MM.1S (cell line): ENCODE measurements around the gene WDR48.

ENCODE experiments used
- DNase-seq: peaks from one replicate; pipeline ENCODE4 v3.0.0-alpha.2; 2015
- H2AFZ ChIP-seq: fragments of 300-600 bp; sonication (generic); 2 replicates; pipeline ENCODE4 v1.6.0; 2016; ENCODE audit warnings: antibody characterized with exemption, low read length
- H3F3A ChIP-seq: fragments of 300-600 bp; sonication (generic); 2 replicates; pipeline ENCODE4 v1.6.1; 2016; ENCODE audit warnings: mild to moderate bottlenecking, antibody characterized with exemption, low read length, moderate library complexity, mixed read lengths; ENCODE audit not compliant: insufficient read depth
- H3K27ac ChIP-seq: fragments of 300-600 bp; sonication (generic); 2 replicates; pipeline ENCODE4 v1.5.1; 2016; ENCODE audit warnings: mild to moderate bottlenecking, low read length
- H3K27me3 ChIP-seq: fragments of 300-600 bp; sonication (generic); replicated peaks from 2 replicates; pipeline ENCODE4 v1.6.0; 2016; ENCODE audit warnings: low read length; ENCODE audit not compliant: insufficient read depth
- H3K36me3 ChIP-seq: fragments of 300-600 bp; sonication (generic); replicated peaks from 2 replicates; pipeline ENCODE4 v1.6.1; 2016; ENCODE audit warnings: mild to moderate bottlenecking, low read length, mixed read lengths; ENCODE audit not compliant: insufficient read depth
- H3K4me1 ChIP-seq: fragments of 300-600 bp; sonication (generic); 2 replicates; pipeline ENCODE4 v1.6.1; 2016; ENCODE audit warnings: low read length, mixed read lengths
- H3K4me2 ChIP-seq: fragments of 300-600 bp; sonication (generic); 2 replicates; pipeline ENCODE4 v1.6.0; 2016; ENCODE audit warnings: low read depth, low read length
- H3K4me3 ChIP-seq: fragments of 300-600 bp; sonication (generic); 2 replicates; pipeline ENCODE4 v1.5.1; 2016; ENCODE audit warnings: low read length, mixed read lengths
- H3K79me2 ChIP-seq: fragments of 300-600 bp; sonication (generic); 2 replicates; pipeline ENCODE4 v1.6.1; 2016; ENCODE audit warnings: mixed run types, low read length, mixed read lengths
- H3K9ac ChIP-seq: fragments of 300-600 bp; sonication (generic); 2 replicates; pipeline ENCODE4 v1.6.1; 2016; ENCODE audit warnings: low read length, mixed read lengths
- H3K9me2 ChIP-seq: fragments of 300-600 bp; sonication (generic); replicated peaks from 2 replicates; pipeline ENCODE4 v1.6.1; 2016; ENCODE audit warnings: mild to moderate bottlenecking, low read length, mixed read lengths; ENCODE audit not compliant: insufficient read depth
- H3K9me3 ChIP-seq: fragments of 300-600 bp; sonication (generic); replicated peaks from 2 replicates; pipeline ENCODE4 v1.6.1; 2016; ENCODE audit warnings: mild to moderate bottlenecking, low read length, mixed read lengths; ENCODE audit not compliant: insufficient read depth
- H4K20me1 ChIP-seq: fragments of 300-600 bp; sonication (generic); 2 replicates; pipeline ENCODE4 v1.6.1; 2016; ENCODE audit warnings: mild to moderate bottlenecking, low read length, moderate library complexity, mixed read lengths; ENCODE audit not compliant: insufficient read depth
- CTCF ChIP-seq: fragments of 300-600 bp; sonication (generic); IDR thresholded peaks from 2 replicates; pipeline ENCODE4 v1.5.1; 2016; ENCODE audit warnings: antibody characterized with exemption, low read length, mixed read lengths
- EZH2 ChIP-seq: fragments of 300-600 bp; sonication (generic); optimal IDR thresholded peaks from 2 replicates; pipeline ENCODE3; 2017; ENCODE audit warnings: low read depth, mild to moderate bottlenecking, antibody characterized with exemption, low read length, mixed read lengths
- EZH2phosphoT487 ChIP-seq: fragments of 300-600 bp; sonication (generic); IDR thresholded peaks from 2 replicates; pipeline ENCODE4 v1.6.1; 2018; ENCODE audit warnings: antibody characterized with exemption, low read length

Gene WDR48

DNA sequence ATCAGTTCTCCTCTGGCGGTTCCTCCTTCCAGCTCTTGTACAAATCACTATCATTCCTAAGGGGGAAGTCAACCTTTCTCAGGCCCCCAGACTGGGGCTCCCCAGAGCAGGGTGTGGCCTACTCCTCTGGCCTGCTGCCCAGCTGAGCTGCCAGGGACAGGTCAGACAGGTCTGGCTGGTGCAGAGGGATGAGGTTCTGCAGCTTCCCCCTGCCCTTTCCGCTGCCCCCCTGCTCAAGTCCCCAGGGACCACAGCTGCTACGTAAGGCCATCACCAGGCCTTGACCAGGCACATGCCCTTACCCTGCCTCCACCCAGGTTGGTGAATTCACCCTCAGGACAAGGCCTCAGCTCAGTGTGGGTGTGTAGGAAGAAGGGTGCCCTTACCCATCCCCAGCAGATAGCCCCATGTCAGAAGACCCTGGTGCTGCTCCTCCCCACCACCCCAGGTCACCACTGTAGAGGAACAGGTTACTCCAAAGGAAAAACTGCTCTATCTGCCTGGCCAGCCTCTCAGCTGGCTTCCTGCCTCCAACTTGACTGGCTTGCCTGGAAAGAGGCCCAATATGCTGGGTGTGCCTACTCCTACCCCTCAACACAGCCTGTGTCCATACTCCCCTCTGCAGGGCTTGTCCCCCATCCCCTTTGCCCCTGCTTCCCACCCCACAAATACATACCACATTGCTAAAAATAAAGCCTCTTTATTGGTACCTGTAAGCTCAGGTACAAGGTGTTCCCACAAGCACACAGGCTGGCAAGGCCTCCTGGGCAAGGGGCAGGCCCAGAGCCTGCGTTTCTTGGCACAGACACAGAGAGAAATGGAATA lies 89.6 kb downstream of the WDR48 start:
- Histone ChIP-seq H3K9ac (no peak overlapping the region), H2AFZ (no peak overlapping the region), H3K9me2 (no peaks in the 10 kb centered on the region), H3K36me3 (peaks cover 2% of the 10 kb centered on the region; the same call in 1 of the 2 replicates), H4K20me1 (no peaks in the 10 kb centered on the region), H3K9me3 (no peaks in the 10 kb centered on the region), H3F3A (no peaks in the 10 kb centered on the region), H3K27ac (no peak overlapping the region), H3K79me2 (0 out of 2 replicates have a peak, but pooled peaks cover 7% of the 10 kb centered on the region), H3K4me2 (no peak overlapping the region), H3K27me3 (no peaks in the 10 kb centered on the region), H3K4me3 (no peak overlapping the region), H3K4me1 (no peaks in the 10 kb centered on the region)
- TF ChIP-seq CTCF (no peak), EZH2phosphoT487 (no peak), EZH2 (no peak)
- no peak for DNase-seq

GRCh38 chr3:39142067-39142466 lies 90.3 kb downstream of the WDR48 start:
- Histone ChIP-seq H4K20me1 (no peaks in the 10 kb centered on the region), H2AFZ (no peak overlapping the region), H3K27me3 (no peaks in the 10 kb centered on the region), H3K27ac (no peak overlapping the region), H3K9me2 (no peaks in the 10 kb centered on the region), H3F3A (no peaks in the 10 kb centered on the region), H3K4me3 (no peak overlapping the region), H3K9ac (no peak overlapping the region), H3K79me2 (peaks cover 14% of the 10 kb centered on the region), H3K9me3 (no peaks in the 10 kb centered on the region), H3K4me2 (no peak overlapping the region), H3K4me1 (peaks cover 3% of the 10 kb centered on the region), H3K36me3 (peaks cover 2% of the 10 kb centered on the region; the same call in 1 of the 2 replicates)
- TF ChIP-seq EZH2 (no peak), EZH2phosphoT487 (no peak), CTCF (no peak)
- no peak for DNase-seq

GRCh38 chr3:39143051-39143885 lies 91.5 kb downstream of the WDR48 start:
- no peak for DNase-seq
- Histone ChIP-seq H3K36me3 (peaks cover 2% of the 10 kb centered on the region; the same call in 1 of the 2 replicates), H3K27me3 (no peaks in the 10 kb centered on the region), H3K9me3 (no peaks in the 10 kb centered on the region), H3K4me1 (peaks cover 15% of the 10 kb centered on the region), H3F3A (peaks cover 7% of the 10 kb centered on the region; the same call in 1 of the 2 replicates), H3K4me2 (no peak overlapping the region), H3K27ac (no peak overlapping the region), H3K79me2 (peaks cover 26% of the 10 kb centered on the region), H3K9me2 (no peaks in the 10 kb centered on the region), H3K4me3 (no peak overlapping the region), H4K20me1 (no peaks in the 10 kb centered on the region), H3K9ac (no peak overlapping the region), H2AFZ (no peak overlapping the region)
- TF ChIP-seq EZH2 (no peak), CTCF (no peak), EZH2phosphoT487 (no peak)
